ENCODE results near the gene BTBD9. TPM values are rescaled to one million over a fixed set of nuclear protein-coding genes. Genes with fewer than 3 reads are reported as not detected.

Gene BTBD9
- total RNA-seq, 6 experiments from 2014 or later = 4.5 to 7.5 (median 5.7) TPM

DNA sequence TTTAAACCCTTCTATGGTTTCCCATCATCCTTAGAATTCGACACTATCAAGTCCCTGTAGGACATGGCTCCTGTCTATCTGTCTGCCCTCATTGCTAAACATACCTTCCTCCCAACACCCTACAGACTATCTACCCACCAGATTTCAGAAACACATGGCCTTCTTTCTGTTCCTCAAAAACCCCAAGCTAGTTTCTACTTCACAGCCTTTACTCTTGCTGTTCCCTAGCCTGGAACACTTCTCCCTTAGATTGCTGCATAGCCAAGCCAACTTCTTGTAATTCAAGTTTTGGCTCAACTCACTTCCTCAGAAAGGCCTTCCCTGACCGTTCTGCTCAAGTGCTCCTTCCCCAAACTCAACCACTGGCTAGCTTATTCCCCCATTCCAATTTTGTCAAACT is 156.2 kb downstream of the BTBD9 start:
- Histone ChIP-seq H3K27me3 (no peaks in the 10 kb centered on the region), H3K27ac (no peak overlapping the region), H3K4me3 (no peak overlapping the region), H3K36me3 (no peaks in the 10 kb centered on the region), H3K4me1 (no peaks in the 10 kb centered on the region), H3K9me3 (no peaks in the 10 kb centered on the region)
- DNase-seq (no peak), ATAC-seq (peak; percentile 43 to 68 (median 57))
- no peak for TF ChIP-seq POLR2A (IDR thresholded peaks at IDR 0.05)
- TF ChIP-seq, protein P1, sequence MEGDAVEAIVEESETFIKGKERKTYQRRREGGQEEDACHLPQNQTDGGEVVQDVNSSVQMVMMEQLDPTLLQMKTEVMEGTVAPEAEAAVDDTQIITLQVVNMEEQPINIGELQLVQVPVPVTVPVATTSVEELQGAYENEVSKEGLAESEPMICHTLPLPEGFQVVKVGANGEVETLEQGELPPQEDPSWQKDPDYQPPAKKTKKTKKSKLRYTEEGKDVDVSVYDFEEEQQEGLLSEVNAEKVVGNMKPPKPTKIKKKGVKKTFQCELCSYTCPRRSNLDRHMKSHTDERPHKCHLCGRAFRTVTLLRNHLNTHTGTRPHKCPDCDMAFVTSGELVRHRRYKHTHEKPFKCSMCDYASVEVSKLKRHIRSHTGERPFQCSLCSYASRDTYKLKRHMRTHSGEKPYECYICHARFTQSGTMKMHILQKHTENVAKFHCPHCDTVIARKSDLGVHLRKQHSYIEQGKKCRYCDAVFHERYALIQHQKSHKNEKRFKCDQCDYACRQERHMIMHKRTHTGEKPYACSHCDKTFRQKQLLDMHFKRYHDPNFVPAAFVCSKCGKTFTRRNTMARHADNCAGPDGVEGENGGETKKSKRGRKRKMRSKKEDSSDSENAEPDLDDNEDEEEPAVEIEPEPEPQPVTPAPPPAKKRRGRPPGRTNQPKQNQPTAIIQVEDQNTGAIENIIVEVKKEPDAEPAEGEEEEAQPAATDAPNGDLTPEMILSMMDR (IDR thresholded peaks at IDR 0.05) = no peak
- WGBS (ENCODE audit: insufficient coverage, low coverage, low lambda C conversion rate, missing lambda C conversion rate) = 62% methylated on average over 2 of the region's 2 CpGs
- intact Hi-C loops (cut with DNase I) = no loop called here

DNA sequence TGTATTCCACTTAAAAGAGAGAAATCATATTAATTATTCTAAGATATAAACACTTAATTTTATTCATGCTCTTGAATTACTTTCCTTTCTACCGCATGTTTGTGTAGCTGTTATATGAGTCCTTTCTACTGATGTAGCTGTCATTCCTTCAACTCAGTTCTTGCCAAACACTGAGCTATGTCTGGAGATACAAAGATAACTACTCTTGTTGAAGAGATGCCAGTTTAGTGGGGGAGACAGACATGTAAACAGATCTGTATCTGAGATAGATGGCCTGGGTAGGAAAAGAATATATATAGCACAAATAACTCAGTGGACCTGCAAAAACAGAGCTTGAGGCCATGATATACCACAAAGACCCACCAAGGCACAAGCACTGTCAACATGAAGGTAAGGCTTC is 157.3 kb downstream of the BTBD9 start:
- ATAC-seq (no peak), DNase-seq (no peak)
- no peak overlapping the region for H3K4me3 ChIP-seq
- no peaks in the 10 kb centered on the region for H3K9me3 ChIP-seq
- no peaks in the 10 kb centered on the region for H3K27me3 ChIP-seq
- intact Hi-C loops (cut with DNase I) = no loop called here
- TF ChIP-seq POLR2A (IDR thresholded peaks at IDR 0.05) = no peak
- TF ChIP-seq, protein P1 (IDR thresholded peaks at IDR 0.05) = no peak
- H3K27ac ChIP-seq = no peak overlapping the region
- H3K36me3 ChIP-seq = no peaks in the 10 kb centered on the region
- WGBS (ENCODE audit: insufficient coverage, low coverage, low lambda C conversion rate, missing lambda C conversion rate) = 82% methylated on average over 1 of the region's 1 CpG
- H3K4me1 ChIP-seq = no peaks in the 10 kb centered on the region

DNA sequence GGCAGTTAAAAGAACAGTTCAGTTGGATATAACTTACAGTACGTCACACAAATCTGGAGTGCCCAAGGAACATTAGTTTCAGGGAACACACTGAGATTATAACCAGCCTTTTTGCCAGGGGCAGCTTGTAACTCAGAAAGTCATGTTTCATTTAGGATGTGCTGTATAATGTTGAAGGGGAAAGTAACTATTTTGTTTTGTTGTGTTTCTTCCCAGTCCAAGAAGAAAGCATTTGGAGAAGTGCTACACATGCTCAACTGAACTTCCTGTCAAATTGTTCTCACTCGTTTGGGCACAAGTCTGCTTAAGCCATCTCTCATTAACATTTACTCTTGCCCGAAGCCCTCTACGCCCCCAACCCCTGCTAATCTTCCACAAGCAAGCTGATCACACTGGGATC is 157.9 kb downstream of the BTBD9 start:
- Histone ChIP-seq H3K36me3 (no peaks in the 10 kb centered on the region), H3K27ac (no peak overlapping the region), H3K9me3 (no peaks in the 10 kb centered on the region), H3K4me1 (no peaks in the 10 kb centered on the region), H3K27me3 (no peaks in the 10 kb centered on the region), H3K4me3 (no peak overlapping the region)
- intact Hi-C loops (cut with DNase I) = no loop called here
- TF ChIP-seq, protein P1 (IDR thresholded peaks at IDR 0.05) = no peak
- TF ChIP-seq POLR2A (IDR thresholded peaks at IDR 0.05) = no peak
- 68% methylated on average over 4 of the region's 4 CpGs for WGBS (ENCODE audit: insufficient coverage, low coverage, low lambda C conversion rate, missing lambda C conversion rate)
- peak in 1 of 4 donors; percentile 18 for ATAC-seq
- DNase-seq = no peak

DNA sequence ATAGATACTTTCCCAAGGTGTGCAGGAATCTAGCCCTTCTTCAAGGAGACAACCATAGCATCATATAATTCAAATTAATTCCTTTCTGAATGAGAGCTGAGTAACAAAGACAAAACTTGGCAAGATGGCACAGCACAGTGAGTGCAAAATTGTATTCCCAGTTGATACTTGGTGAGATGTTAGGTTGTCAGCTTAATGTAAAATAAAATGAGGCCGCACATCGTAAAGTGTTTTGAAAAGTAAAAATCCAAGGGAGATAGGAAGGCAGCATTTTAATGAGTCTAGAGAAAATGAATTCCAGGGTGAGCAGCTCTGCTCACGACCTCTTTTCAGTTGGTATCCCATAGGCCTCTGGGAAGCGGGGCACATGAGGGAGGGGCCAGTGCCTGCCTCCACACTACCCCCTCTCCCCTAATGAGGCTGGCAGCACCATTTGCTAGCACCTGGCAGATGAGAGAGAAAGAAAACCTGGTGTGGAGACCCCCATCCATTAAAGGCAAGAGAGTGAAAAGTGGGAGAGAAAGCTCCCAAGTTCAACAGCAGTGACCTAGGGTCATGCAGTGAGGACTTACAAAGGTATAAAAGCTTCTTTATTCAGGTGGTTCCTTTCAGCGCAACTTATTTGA is 158.4 kb downstream of the BTBD9 start:
- H3K4me3 ChIP-seq = no peak overlapping the region
- ATAC-seq (no peak), DNase-seq (no peak)
- TF ChIP-seq, protein P1 (IDR thresholded peaks at IDR 0.05) = no peak
- no peak for TF ChIP-seq POLR2A (IDR thresholded peaks at IDR 0.05)
- no peaks in the 10 kb centered on the region for H3K27me3 ChIP-seq
- H3K4me1 ChIP-seq = no peaks in the 10 kb centered on the region
- no peak overlapping the region for H3K27ac ChIP-seq
- no peaks in the 10 kb centered on the region for H3K9me3 ChIP-seq
- intact Hi-C loops (cut with DNase I) = no loop called here
- no peaks in the 10 kb centered on the region for H3K36me3 ChIP-seq
- 93% methylated on average over 4 of the region's 5 CpGs for WGBS (ENCODE audit: insufficient coverage, low coverage, low lambda C conversion rate, missing lambda C conversion rate)
